Stimulated activated CD4-positive, alpha-beta T cell treated with anti-CD3 and anti-CD28 coated beads, Interleukin-12 subunit alpha, Interleukin-12 subunit beta, amount 100 ng/mL, for 24 hours (primary cell): ENCODE measurements around the gene SHISAL2A.

Experiments used
- DNase-seq, 2 experiments: peaks; one replicate each; pipeline ENCODE4 v3.0.0-alpha.2; 2020; ENCODE audit warnings: low read depth in 2 of 2

Gene SHISAL2A

DNA sequence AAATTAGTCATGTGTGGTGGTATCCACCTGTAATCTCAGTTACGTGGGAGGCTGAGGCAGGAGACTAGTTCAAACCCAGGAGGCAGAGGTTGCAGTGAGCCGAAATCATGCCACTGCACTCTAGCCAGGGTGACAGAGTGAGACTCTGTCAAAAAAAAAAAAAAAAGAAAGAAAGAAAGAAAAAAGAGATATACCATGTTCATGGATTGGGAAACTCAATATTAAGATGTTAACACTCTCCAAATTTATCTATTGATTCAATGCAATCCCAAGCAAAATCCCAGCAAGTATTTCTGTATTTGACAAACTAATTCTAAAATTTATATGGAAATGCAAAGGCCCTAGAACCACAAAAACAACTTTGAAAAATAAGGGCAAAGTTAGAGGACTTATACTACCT, 11.0 kb upstream of the SHISAL2A start:
- DNase-seq = no peak

DNA sequence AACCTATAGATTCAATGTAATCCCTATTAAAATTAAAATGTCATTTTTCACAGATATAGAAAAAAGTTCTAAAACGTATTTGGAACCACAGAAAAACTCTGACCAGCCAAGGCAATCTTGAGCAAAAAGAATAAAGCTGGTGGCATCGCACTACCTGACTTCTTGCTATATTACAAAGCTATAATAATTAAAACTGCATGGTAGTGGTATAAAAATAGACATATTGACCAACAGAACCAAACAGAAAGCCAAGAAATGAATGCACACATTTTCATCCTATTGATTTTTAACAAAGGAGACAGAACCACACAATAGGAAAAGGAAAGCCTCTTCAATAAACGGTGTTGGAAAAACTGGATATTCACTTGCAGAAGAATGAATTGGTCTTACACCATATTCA, 9.2 kb upstream of the SHISAL2A start:
- DNase-seq = no peak

DNA sequence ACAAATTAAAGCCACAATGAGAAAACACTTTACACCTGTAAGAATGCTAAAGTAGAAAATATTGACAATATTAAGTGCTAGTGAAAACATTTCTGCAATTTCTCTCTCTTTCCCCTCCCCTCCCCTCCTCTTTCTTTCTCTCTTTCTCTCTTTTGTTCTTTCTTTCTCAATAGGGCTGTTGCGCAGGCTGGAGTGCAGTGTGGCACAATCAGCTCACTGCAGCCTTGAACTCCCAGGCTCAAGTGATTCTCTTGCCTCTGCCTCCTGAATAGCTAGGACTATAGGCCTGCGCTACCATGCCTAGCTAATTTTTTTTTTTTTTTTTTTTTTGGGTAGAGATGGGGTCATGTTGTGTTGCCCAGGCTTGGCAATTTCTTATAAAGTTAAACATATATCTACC, 5.9 kb upstream of the SHISAL2A start:
- no peak for DNase-seq

DNA sequence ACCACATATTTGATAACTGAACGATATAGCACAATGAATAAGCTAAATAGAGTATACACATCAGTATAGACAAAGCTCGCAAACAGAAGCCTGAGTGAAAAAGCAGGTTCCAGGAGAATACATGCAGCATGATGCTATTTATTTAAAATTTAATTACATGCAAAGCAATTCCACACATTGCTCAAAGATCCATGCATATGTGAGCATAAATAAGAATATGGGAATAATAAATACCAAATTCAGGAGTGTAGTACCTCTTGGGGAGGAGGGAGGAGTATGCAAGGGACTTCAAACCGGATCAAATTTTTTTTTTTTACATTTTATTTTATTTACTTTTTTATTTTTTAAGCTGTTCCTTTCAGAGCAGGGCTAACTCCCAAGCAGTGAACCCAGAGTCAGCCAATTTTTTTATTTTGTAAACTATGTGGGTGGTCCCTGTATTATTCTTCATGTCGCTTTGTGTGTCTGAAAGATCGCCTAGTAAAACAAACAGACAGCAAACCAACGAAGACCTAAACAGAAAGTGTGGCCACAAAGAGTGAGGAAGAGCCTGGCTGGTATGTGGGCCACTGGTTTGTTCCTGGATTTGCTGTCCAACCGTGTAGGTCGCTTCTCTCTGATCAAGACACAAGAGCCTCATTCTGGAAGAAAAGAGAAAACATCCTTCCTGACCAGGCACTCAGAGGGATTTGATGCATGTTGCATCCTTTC, 4.2 kb upstream of the SHISAL2A start:
- DNase-seq = no peak

DNA sequence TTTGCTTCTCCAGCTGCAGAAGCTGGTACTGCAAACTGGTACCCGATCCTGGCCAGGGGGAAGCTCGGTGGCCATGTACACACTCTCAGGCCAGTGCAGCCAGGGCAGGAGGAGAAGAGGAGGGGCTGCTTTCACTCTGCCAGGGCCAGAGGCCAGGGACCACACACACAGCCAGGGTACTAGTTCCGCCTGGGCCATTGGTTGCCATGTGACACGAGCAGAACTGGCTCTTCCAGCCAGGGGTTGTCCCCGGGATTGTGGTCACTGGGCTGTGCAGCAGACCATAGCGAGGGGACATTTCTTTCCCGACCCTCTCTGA, 3.7 kb upstream of the SHISAL2A start:
- no peak for DNase-seq

DNA sequence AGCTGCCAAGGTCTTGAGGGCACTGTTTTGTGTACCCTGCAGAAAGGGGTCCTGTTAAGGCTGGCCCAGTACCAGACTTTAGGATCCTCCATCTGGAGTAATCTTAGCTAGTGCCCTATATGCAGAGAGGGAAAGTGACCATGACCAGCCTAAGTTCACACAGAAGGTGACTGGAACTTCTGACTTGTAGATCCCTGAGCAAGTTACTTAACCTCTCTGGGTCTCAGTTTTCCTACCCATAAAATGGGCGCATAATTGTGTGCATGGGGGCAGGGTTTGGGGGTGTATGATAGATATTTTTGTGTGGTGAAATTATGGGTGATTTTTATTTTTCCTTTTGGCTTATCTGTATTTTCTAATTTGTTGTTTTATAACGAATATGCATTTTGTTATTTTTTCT, 3.3 kb upstream of the SHISAL2A start:
- DNase-seq = no peak

DNA sequence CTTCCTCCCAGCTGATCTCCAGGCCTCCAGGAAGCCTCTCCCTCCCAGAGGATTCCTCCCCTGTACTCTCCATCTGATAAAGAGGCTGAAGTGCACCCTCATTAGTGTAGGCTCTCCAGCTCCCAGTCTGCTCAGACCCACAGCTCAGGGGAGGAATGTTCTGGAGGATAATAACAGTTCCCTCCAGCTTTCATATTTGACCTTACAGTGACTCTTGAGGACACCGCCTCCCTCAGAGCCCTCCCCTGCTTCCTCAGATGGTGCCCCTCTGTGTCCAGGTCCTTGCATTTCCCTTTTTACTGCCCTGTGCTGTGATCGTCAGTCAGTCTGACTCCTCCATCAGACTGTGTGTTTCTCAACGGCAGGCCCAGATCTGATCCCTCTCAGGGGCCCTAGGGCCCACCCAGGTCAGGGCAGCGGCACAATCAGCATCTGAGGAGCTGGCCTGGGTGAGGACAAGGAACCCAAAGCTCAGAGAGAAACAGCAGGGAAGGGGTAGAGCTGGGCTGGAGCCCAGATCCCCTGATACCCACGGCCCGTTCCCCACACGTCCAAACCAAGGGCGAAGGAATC, 1.1 kb upstream of the SHISAL2A start:
- DNase-seq = no peak

DNA sequence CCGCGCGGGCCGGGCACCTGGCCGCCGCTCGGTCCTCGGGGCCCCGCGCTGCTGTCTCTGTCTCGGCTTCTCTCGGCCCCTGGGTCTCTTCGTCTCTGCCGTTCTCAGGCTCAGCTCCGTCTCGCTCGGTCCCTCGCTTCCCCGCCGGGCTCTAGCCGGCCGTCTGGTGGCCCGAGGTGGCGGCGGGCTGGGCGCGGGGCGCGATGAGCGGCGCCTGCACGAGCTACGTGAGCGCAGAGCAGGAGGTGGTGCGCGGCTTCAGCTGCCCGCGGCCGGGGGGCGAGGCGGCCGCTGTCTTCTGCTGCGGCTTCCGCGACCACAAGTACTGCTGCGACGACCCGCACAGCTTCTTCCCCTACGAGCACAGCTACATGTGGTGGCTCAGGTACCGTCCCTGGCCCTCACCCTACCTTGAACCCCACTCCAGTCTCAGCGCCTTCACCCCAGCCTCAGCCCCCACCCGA, 355 bp downstream of the SHISAL2A start:
- peak in 1 of 2 experiments; percentile 21 for DNase-seq

DNA sequence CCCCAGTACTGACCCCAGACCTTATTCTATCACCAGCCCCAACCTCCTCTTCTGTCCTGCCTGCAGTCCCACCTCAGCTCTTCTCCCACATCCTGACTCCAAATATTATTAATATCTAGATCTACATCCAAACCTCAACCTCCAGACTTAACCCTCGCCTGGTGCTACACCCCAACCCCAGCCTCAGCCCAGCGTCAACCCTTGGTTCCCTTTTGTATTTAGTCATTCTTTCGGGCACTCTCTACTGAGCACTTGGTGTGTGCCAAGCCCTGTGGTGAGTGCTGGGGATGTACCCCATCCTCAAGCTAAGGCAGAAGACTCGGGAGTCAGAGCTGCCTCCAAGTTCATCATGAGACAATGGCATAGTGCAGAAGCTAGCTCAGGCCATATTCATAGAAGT, 1.1 kb downstream of the SHISAL2A start:
- DNase-seq = no peak

DNA sequence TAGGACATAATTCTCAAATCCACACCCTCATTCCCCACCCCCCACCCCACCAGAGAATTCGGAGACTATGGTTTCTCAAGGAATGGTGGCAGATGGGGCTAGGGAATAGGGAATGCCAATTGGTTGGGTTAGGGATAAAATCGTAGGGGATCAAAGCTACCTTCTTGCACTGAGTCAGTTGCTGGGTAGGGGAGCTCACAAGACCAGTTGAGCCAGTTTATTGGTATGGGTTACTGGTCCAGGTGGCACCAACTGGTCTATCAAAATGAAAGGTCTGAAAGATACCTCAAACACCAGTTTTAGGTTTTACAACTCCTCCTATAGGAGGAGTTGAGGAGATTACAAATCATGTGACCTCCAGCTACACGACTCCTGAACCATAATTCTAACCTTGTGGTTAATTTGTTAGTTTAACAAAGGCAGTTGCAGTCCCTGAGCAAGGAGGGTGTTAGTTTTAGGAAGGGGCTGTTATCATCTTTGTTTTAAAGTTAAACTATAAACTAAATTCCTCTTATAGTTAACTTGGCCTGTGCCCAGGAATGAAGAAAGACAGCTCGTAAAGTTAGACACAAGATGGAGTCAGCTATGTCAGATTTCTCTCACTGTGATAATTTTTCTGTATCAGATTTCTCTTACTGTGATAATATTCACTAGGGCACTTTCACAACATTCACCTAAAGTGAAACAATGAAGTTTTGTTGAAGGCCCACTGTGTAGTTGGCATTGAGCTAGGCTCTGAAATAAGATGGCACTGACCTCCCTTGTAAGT, 2.5 kb downstream of the SHISAL2A start:
- DNase-seq = no peak

DNA sequence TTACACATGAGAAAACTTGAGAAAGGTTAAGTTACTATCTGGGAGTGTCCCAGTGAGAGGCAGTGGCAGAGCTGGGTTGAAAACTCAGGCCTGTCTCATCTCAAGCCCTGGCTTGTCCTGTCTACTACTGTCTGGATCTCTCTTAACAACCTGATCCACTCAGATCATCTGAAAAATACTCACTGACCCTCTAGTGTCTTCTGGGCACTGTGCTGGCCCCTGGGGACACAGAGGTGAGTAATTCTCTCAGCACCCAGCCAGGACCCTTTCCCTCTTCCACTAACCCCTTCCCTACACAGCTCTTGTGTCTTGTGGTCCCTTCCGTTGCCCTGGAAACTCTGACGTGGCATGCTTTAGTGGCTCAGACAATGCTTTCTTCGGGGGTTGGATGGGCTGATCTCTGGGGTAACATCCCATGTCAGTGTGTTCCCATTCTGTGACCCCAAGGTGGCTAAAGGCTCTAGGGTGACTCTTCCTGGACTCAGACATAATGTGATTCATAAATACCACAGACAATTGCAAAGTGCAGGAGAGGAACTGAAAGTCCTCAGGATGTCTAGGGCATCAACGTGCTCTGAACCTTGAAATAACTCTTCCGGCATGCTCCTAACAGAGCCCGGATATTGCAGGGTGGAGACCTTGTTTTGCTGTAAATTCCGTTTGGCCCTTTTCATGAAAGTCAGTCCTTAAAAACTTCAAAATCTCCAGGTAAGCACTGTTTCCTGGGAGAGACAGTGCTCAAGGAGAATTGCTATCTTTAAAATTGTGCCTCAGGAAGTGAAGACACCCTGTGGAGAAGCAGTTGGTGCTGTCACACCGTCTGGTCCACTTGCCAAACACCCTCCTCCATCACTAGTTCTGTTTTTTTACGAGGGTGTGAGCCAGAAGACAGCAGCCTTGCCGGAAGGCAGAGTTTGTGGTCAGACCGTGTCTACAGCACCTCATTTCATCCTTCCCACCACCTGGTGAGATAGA, 4.0 kb downstream of the SHISAL2A start:
- peak; percentile 34 to 51 for DNase-seq

DNA sequence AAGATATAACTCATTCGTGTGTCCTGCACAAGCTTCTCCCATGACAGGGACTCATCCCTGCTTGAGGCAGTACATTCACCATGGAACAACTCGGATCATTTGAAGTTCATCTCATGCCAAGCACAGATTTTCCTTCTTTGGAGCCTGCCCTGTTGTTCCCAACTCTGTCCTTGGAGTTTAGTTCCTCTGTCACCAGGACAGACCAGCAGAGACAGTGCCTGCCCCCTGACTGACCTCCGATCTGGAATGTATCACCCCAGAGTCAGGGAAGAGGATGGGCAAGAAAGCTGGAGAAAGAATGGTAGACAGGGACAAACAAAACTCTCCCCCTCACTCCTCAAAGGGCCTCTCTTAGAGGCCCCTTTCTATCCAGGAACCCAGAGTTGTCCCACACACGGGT, 5.0 kb downstream of the SHISAL2A start:
- no peak for DNase-seq

DNA sequence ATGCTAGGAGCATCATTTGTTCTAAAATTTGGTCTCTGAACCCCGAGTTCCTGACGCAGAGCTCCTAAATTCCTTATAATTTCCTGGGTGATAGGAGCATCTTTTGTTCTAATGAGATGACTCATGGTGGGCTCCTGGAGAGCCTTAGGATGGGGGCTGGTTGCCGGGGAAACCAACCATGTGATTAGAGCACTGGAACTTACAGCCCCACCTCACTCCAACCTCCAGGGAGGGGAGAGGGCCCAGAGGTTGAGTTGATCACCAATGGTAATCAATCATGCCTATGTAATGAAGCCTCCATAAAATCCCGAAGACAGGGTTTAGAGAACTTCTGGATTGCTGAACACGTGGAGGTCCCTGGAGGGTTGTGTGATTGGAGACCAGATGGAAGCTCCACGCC, 7.7 kb downstream of the SHISAL2A start:
- DNase-seq = no peak

DNA sequence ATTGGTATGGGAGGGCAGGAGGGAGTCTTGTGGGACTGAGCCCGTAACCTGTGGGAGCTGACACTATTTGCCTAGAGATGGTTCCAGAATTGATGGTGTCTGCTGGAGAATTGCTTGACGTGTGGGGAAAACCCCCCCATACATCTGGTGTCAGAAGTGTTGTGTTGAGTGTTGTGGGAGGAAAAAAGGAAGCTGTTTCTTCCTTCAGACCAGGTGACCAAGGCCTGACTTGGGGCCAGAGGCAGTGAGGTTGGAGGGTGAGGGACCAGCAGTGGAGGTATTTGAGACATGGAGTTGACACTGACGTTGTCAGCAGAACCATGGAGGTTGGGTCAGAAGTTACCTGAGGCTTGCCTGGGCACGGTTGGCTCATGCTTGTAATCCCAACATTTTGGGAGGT, 8.3 kb downstream of the SHISAL2A start:
- DNase-seq = no peak

DNA sequence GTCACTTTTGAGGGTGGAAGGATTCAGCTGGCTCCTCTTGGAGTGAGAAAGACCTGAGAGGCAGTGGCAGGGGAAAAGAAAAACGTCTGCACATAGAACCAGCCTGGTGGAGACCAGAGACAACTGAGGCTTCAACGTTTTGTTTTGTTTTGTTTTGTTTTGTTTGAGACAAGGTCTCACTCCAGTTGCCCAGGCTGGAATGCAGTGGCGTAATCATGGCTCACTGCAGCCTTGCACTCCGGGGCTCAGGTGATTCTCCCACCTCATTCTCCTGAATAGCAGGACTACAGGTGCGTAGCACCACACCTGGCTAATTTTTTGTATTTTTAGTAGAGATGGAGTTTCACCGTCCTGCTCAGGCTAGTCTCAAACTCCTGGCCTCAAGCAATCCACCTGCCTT, 12.3 kb downstream of the SHISAL2A start:
- DNase-seq = no peak

DNA sequence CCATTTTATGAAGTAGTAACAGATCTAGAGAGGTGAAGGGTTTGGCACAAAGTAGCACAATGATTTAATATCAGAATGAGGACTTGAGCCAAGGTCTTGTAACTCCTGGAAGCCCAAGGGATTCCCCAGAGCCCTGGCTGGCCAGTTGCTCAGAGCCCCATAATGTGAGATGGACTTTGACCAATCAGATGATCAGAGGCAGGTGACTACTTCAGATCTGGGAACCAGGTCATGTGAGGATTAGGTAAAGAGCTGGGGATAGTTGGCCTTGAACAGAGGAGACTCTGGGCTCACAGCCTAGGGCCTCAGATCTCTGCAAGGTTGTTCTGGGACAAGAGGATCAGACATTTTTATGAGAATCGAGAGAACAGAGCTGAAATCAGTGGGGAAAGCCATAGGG, 18.9 kb downstream of the SHISAL2A start:
- DNase-seq = no peak

DNA sequence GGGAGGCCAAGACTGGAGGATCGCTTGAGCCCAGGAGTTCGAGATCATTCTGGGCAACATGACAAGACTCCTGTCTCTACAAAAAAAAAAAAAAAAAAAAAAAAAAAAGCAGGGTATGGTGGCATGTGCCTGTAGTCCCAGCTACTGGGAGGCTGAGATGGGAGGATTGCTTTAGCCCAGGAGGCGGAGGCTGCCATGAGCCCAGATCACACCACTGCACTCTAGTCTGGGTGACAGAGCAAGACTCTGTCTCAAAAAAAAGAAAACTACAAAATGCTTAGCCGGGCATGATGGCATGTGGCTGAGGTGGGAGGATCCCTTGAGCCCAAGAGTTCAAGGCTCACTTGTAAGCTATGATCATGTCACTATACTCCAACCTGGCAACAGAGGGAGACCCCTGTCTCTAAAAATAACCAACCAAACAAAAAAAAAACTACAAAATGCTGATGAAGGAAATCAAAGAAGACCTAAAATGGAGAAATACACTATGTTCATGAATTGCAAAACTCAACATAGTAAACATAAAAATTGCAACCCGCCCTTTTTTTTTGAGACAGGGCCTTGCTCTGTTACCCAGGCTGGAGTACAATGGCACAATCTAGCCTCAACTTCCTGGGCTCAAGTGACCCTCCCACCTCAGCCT, 20.4 kb downstream of the SHISAL2A start:
- no peak for DNase-seq

DNA sequence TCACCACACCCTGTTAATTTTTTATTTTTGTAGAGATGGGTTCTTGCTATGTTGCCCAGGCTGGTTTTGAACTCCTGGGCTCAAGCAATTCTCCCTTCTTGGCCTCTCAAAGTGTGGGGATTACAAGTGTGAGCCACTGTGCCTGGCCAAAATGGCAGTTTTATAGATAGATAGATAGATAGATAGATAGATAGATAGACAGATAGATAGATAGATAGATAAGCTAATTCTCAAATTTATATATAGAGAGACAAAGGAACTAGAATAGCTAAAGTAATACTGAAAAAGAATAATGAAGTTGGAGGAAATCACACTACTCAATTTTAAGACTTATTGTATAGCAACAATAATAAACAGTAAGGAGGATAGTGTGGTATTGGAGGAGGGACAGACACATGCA, 21.1 kb downstream of the SHISAL2A start:
- DNase-seq = no peak

DNA sequence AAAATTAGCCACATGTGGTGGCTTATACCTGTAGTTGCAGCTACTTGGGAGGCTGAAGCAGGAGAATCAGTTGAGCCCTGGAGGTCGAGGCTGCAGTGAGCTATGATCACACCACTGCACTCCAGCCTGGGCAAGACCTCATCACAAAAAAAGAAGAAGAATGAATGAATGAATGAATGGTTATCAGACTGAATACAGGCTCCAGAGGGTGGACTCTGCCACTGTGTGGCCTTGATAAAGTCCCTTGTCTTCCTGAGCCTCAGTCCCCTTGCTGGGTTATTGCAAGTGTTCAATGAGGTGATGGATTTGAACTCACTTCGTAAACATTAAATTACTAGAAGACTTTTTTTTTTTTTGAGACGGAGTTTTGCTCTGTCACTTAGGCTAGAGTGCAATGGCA, 24.7 kb downstream of the SHISAL2A start:
- no peak for DNase-seq

DNA sequence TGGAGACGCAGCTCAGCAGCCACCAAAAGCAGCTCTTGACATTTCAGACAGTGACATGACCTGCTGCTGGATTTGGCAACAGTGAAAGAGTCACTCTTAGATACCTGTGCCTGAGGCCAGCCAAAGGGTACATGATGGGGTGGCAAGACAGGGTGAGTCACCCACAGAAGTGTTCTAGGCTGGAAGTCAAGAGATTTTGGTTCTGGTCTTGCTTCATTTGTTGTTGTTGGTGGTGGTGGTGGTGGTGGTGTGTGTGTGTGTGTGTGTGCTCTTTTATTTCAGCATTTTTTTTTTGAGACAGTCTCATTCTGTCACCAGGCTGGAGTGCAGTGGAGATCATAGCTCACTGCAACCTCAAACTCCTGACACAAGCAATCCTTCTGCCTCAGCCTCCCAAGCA, 25.8 kb downstream of the SHISAL2A start:
- DNase-seq = no peak

DNA sequence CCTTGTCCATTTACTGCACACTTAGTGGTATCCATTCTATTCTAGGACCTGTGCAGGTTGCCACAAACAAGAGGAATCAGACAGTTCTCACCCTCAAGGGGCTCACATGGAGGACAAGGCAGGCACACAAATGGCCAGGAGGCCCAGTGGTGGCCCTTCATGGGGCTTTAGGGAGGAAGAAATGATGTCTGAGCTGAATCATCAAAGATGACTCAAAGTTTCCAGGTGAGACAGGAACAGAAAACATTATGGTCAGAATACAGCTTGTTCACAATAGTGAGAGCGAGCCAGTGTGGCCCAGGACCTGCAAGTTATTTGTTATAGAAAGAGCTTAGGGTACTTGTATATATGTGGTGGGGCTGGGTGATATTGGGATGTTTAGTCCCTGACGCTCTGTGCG, 26.4 kb downstream of the SHISAL2A start:
- peak; percentile 4 to 5 for DNase-seq
